Mesothelial cell of epicardium (in vitro differentiated cells): ENCODE measurements around the gene PROCA1. TPM values are rescaled to one million over a fixed set of nuclear protein-coding genes. Genes with fewer than 3 reads are reported as not detected.
"Not testable (repeated sequence)": the region's sequence is repeated elsewhere in the genome, so short reads cannot be mapped to it uniquely, and the experiment has no call there.

Experiments used
- DNase-seq, 2 experiments: peaks; one replicate each; pipeline ENCODE4 v3.0.0; 2021; ENCODE audit warnings: low spot score in 2 of 2; ENCODE audit not compliant: unreplicated experiment in 2 of 2
- H3K27ac Mint-ChIP-seq: 2 replicates; pipeline ENCODE4 v1.8.0; 2021; ENCODE audit warnings: mixed read lengths
- H3K27me3 Mint-ChIP-seq: 2 replicates; pipeline ENCODE4 v1.8.0; 2021; ENCODE audit warnings: low read depth, mixed read lengths
- H3K36me3 Mint-ChIP-seq: 2 replicates; pipeline ENCODE4 v1.8.0; 2021; ENCODE audit warnings: mixed read lengths
- H3K4me1 Mint-ChIP-seq: 2 replicates; pipeline ENCODE4 v1.8.0; 2021; ENCODE audit warnings: mixed read lengths
- H3K4me3 Mint-ChIP-seq: 2 replicates; pipeline ENCODE4 v1.8.0; 2021; ENCODE audit warnings: mild to moderate bottlenecking, moderate library complexity, mixed read lengths
- H3K9me3 Mint-ChIP-seq: 2 replicates; pipeline ENCODE4 v1.8.0; 2021; ENCODE audit warnings: mixed read lengths
- total RNA-seq: library from RNA; stranded (reverse); gene quantifications from 3 replicates; pipeline ENCODE4 v1.2.1, GENCODE V29; 2021
- TF ChIP-seq, protein P1 (sequence below): fragments of 200-600 bp; sonication (generic); IDR thresholded peaks from one replicate; pipeline ENCODE4 v1.5.0; 2021; ENCODE audit warnings: antibody characterized with exemption; ENCODE audit not compliant: unreplicated experiment

PROCA1 gene
- total RNA-seq, 1 donor from 2014 or later, result 11.7 TPM

DNA sequence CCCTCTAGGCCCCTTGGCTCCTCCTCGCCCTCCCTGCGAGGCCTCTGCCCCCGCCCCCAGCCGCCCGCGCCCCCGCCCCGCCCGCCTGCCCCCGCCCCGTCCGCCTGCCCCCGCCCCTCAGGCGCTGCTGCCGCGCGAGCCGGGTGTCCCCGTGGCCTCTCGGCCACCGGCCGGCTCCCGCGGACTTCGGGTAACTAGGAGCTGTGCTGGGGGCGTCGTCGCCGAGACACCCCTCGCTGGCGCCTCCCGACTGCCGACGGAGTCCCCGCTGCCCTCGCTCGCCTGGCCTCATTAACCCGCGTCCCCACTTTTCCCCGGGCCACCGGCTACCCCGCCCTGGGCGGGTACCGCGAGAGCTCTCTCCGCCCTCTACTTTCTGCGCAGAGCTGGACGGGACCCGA is 14.5 kb upstream of the PROCA1 start, which contains the start of gene TLCD1:
Gene TLCD1 (minus strand): TSS at position 8 of the 401 bp plus-strand sequence. CDS start 136 bp downstream, outside the sequence.
- Mint-ChIP-seq H3K4me1 (peaks cover 42% of the 10 kb centered on the region), H3K4me3 (peak within 1 kb of the TSS; percentile 93), H3K27me3 (no peaks in the 10 kb centered on the region), H3K9me3 (no peaks in the 10 kb centered on the region), H3K27ac (peak within 1 kb of the TSS; percentile 99), H3K36me3 (peaks cover 9% of the 10 kb centered on the region)
- DNase-seq, result no peak
- TF ChIP-seq, protein P1, sequence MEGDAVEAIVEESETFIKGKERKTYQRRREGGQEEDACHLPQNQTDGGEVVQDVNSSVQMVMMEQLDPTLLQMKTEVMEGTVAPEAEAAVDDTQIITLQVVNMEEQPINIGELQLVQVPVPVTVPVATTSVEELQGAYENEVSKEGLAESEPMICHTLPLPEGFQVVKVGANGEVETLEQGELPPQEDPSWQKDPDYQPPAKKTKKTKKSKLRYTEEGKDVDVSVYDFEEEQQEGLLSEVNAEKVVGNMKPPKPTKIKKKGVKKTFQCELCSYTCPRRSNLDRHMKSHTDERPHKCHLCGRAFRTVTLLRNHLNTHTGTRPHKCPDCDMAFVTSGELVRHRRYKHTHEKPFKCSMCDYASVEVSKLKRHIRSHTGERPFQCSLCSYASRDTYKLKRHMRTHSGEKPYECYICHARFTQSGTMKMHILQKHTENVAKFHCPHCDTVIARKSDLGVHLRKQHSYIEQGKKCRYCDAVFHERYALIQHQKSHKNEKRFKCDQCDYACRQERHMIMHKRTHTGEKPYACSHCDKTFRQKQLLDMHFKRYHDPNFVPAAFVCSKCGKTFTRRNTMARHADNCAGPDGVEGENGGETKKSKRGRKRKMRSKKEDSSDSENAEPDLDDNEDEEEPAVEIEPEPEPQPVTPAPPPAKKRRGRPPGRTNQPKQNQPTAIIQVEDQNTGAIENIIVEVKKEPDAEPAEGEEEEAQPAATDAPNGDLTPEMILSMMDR, result no peak

DNA sequence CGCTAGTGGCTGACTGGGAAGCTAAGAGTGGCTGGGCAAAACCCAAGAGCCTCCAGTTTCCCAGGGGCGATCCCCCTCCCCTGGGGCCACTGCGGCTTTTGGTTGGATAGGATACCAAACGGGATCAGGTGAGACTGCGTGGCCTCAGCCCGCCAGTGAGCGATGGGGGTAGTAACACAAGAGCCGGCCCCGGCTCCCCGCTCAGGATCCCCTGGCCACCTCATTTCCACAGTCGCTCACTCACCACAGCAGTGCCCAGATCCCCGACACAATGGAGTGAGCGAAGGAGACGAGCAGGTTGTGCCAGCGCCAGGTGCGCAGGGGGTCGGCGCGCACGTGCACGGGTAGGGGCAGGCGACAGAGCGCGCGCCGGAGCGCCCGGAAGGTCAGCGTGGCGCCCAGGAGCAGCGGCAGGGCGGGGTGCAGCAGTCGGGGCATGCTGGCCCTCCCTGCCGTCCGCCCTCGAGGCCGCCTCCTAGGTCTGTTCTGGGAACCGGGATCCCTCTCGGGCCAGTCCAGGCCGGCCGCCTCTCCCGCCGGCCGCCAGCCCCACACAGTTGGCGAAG is 14.1 kb upstream of the PROCA1 start:
- Mint-ChIP-seq H3K4me1 (peaks cover 47% of the 10 kb centered on the region), H3K27me3 (no peaks in the 10 kb centered on the region), H3K36me3 (peaks cover 10% of the 10 kb centered on the region), H3K27ac (peak overlapping the region; percentile 92), H3K9me3 (no peaks in the 10 kb centered on the region), H3K4me3 (peak overlapping the region; percentile 79)
- DNase-seq, result peak in 1 of 2 experiments; percentile 74
- TF ChIP-seq, protein P1, result no peak

DNA sequence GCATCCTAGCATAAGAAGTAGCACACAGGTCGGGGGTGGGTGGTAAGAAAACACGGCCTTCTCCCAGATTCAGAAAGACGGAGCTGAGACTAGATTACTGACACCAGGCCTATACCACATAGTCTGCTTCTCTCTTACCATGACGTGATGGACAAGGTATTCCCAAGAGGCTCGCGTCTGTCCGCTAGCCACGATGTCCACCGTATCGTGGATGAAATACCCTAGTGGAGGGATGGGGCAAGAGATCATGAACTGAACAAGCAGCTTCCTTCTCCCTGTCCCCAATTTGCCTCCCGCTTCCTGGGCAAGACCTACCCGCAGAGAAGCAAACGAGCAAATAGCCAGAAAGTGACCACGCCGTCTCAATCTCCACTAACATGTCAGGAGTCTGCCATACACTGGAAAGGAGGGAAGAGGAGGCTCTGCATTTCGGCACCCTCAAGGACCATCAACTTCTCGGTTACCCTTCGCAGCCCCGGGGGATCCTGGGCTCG is 13.5 kb upstream of the PROCA1 start:
- Mint-ChIP-seq H3K27ac (peak overlapping the region; percentile 92), H3K36me3 (peaks cover 13% of the 10 kb centered on the region), H3K27me3 (no peaks in the 10 kb centered on the region), H3K4me1 (peaks cover 53% of the 10 kb centered on the region), H3K9me3 (no peaks in the 10 kb centered on the region), H3K4me3 (peak overlapping the region; percentile 79)
- TF ChIP-seq, protein P1, result no peak
- DNase-seq, result no peak

DNA sequence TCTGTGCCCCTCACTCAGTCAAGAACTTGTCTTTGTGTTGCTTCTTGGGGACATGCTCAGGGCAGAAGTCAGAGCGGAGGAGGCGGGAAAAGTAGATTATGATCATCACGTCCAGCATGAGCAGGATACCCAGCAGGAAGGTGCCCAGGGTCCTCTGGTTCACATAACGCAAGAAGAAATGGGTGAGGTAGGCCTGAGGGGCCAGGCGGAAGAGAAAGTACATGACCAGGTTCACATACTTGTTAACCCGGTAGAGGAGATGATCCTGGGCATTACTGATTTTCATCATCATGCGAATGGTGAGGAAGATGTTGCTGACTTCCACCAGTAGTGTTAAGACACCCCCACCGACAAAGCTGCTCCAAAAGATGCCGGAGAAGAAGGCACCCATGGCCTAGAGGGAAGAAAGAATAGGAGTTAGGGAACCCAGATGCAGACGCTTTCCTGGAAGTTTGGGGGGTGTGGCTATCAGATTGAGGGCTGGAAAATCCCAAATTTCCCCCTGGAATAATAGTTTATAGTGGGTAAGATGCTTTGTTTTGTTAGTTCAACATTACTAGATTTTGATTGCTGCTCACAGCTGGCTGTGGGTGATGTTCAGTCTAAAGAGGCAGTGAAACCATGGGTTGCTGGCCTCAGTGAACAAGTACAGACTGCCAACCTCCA is 12.9 kb upstream of the PROCA1 start:
- Mint-ChIP-seq H3K4me1 (peaks cover 58% of the 10 kb centered on the region), H3K27me3 (no peaks in the 10 kb centered on the region), H3K27ac (peak overlapping the region; percentile 92), H3K9me3 (no peaks in the 10 kb centered on the region), H3K36me3 (peaks cover 13% of the 10 kb centered on the region), H3K4me3 (peak overlapping the region; percentile 79)
- no peak for DNase-seq
- TF ChIP-seq, protein P1, result no peak

DNA sequence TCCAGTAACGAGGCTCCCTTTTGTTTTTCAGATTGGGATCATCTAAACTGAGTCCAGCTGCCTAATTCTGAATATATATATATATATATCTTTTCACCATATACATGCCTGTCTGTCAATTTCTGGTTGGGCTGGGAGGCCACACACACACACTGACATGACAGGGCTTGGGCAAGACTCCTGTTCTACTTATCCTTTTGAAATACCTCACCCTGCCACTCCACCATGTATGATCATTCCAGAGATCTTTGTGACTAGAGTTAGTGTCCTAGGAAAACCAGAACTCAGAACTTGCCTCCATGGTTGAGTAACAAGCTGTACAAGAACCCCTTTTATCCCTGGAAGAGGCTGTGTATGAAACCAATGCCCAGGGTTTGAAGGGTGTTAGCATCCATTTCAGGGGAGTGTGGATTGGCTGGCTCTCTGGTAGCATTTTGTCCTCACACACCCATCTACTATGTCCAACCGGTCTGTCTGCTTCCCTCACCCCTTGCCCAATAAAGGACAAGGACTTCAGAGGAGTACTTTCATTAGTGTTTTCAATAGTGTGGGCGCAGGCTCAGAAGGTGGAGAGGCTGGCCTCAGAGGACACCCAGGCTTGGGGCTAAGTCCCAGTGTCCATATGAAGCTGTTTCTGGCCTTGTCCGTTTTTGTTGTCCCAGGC is 12.3 kb upstream of the PROCA1 start:
- Mint-ChIP-seq H3K27ac (peak overlapping the region; percentile 92), H3K36me3 (peaks cover 13% of the 10 kb centered on the region)
- not testable (repeated sequence) for H3K27me3 Mint-ChIP-seq

More for the DNA sequence above, 12.3 kb upstream of the PROCA1 start:
- not testable (repeated sequence) for H3K4me3 Mint-ChIP-seq, H3K9me3 Mint-ChIP-seq, DNase-seq
- H3K4me1 Mint-ChIP-seq, result peaks cover 61% of the 10 kb centered on the region
